ENCODE measurements around the gene ZSWIM7.

ZSWIM7 gene

DNA sequence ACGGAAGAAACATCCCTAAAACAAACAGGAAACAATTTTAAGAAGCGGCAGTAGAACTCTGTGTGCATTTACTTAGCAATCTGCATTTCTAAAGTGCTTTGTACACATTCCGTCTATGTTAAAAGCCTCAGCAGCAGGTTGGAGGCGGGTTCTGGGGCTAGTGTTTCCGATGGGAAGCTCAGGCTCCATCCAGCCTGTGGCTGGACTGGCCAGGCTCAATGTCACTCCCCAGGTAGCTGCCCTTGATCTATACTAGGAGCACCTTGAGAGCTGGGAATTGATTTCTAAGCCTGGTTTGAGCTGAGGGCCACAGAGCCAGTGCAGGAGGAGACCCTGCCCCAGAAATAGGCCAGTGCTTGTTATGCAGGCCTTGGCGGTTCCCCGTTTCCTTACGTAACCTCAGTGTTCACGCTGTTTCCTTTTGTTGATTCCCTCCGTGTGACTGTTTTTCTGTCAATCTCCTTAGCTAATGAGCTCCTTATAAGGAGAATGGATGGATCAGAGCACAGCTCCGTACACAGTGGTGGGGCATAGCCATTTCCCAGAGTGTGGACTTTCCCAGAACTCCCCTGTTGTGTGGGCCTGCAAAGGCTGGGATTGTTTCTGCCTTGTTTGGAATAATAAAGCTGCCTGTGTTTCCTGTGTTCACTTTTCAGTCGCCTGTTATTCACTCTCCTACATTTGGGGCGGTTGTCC lies 33.2 kb downstream of the ZSWIM7 start:
- Histone ChIP-seq H3K9ac (ENCODE audit: low read depth, low read length) (no peak overlapping the region), H3K27ac (ENCODE audit: low read length) (peak overlapping the region; percentile 44; the same call in 1 of the 2 replicates), H3K4me1 (ENCODE audit: insufficient read depth, low read length) (peaks cover 25% of the 10 kb centered on the region), H3K27me3 (ENCODE audit: insufficient read depth, low read length, poor library complexity) (no peaks in the 10 kb centered on the region), H2AFZ (ENCODE audit: low read depth, low read length) (no peak overlapping the region), H3K79me2 (ENCODE audit: insufficient read depth, low read length) (no peaks in the 10 kb centered on the region), H3K4me3 (ENCODE audit: low read depth in 1 of 2, low read length in 2 of 2) (no peak overlapping the region), H4K20me1 (ENCODE audit: insufficient read depth, low read length) (no peaks in the 10 kb centered on the region), H3K4me2 (ENCODE audit: insufficient read depth, low read length) (no peak overlapping the region), H3K9me3 (ENCODE audit: insufficient read depth, low read length, severe bottlenecking) (no peaks in the 10 kb centered on the region), H3K36me3 (ENCODE audit: insufficient read depth, low read length) (no peaks in the 10 kb centered on the region)
- DNase-seq = no peak
- TF ChIP-seq, protein P1, sequence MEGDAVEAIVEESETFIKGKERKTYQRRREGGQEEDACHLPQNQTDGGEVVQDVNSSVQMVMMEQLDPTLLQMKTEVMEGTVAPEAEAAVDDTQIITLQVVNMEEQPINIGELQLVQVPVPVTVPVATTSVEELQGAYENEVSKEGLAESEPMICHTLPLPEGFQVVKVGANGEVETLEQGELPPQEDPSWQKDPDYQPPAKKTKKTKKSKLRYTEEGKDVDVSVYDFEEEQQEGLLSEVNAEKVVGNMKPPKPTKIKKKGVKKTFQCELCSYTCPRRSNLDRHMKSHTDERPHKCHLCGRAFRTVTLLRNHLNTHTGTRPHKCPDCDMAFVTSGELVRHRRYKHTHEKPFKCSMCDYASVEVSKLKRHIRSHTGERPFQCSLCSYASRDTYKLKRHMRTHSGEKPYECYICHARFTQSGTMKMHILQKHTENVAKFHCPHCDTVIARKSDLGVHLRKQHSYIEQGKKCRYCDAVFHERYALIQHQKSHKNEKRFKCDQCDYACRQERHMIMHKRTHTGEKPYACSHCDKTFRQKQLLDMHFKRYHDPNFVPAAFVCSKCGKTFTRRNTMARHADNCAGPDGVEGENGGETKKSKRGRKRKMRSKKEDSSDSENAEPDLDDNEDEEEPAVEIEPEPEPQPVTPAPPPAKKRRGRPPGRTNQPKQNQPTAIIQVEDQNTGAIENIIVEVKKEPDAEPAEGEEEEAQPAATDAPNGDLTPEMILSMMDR (IDR thresholded peaks at IDR 0.05; ENCODE audit: borderline replicate concordance, extremely low read depth, low read length, poor library complexity, severe bottlenecking) = no peak
- no peak for TF ChIP-seq EZH2 (IDR thresholded peaks at IDR 0.05; ENCODE audit: borderline replicate concordance, low read depth, low read length, severe bottlenecking)
- no peak for ATAC-seq (ENCODE audit: insufficient read depth, low read depth)

DNA sequence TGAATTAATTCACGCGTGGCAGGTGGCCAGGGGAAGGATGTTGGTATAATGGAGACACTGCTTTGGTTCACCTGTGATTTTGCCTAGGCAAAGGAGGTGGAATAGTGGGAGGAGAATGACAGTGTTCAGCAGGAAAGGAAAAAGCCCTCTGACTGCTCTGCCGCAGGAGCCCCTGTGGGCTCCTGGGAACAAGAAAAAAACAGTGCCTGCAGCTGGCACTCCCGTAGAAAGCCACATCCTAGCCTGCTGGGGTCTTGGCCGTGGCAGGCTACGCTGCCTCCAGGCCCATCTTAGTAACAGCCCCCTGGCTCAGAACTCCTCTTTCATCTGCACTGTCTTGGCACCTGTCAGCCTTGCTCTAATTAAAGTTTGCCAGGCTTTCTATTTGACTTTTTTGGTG lies 34.0 kb downstream of the ZSWIM7 start:
- TF ChIP-seq, protein P1 (IDR thresholded peaks at IDR 0.05; ENCODE audit: borderline replicate concordance, extremely low read depth, low read length, poor library complexity, severe bottlenecking) = no peak
- no peak for TF ChIP-seq EZH2 (IDR thresholded peaks at IDR 0.05; ENCODE audit: borderline replicate concordance, low read depth, low read length, severe bottlenecking)
- Histone ChIP-seq H3K9me3 (ENCODE audit: insufficient read depth, low read length, severe bottlenecking) (no peaks in the 10 kb centered on the region), H3K79me2 (ENCODE audit: insufficient read depth, low read length) (no peaks in the 10 kb centered on the region), H3K4me2 (ENCODE audit: insufficient read depth, low read length) (no peak overlapping the region), H3K4me1 (ENCODE audit: insufficient read depth, low read length) (peaks cover 25% of the 10 kb centered on the region), H3K9ac (ENCODE audit: low read depth, low read length) (no peak overlapping the region), H3K27me3 (ENCODE audit: insufficient read depth, low read length, poor library complexity) (no peaks in the 10 kb centered on the region), H3K36me3 (ENCODE audit: insufficient read depth, low read length) (no peaks in the 10 kb centered on the region), H3K27ac (ENCODE audit: low read length) (no peak overlapping the region), H3K4me3 (ENCODE audit: low read depth in 1 of 2, low read length in 2 of 2) (no peak overlapping the region), H2AFZ (ENCODE audit: low read depth, low read length) (no peak overlapping the region), H4K20me1 (ENCODE audit: insufficient read depth, low read length) (no peaks in the 10 kb centered on the region)
- ATAC-seq (ENCODE audit: insufficient read depth, low read depth) (peak; percentile 96), DNase-seq (peak; percentile 64)

- Histone ChIP-seq H3K4me2 (ENCODE audit: insufficient read depth, low read length) (no peak overlapping the region), H3K9me3 (ENCODE audit: insufficient read depth, low read length, severe bottlenecking) (no peaks in the 10 kb centered on the region), H3K27ac (ENCODE audit: low read length) (no peak overlapping the region), H3K79me2 (ENCODE audit: insufficient read depth, low read length) (no peaks in the 10 kb centered on the region), H3K36me3 (ENCODE audit: insufficient read depth, low read length) (no peaks in the 10 kb centered on the region), H3K4me1 (ENCODE audit: insufficient read depth, low read length) (peaks cover 25% of the 10 kb centered on the region), H2AFZ (ENCODE audit: low read depth, low read length) (no peak overlapping the region), H3K27me3 (ENCODE audit: insufficient read depth, low read length, poor library complexity) (no peaks in the 10 kb centered on the region), H3K9ac (ENCODE audit: low read depth, low read length) (no peak overlapping the region), H4K20me1 (ENCODE audit: insufficient read depth, low read length) (no peaks in the 10 kb centered on the region), H3K4me3 (ENCODE audit: low read depth in 1 of 2, low read length in 2 of 2) (no peak overlapping the region)
- no peak for ATAC-seq (ENCODE audit: insufficient read depth, low read depth)
- no peak for DNase-seq
- no peak for TF ChIP-seq EZH2 (IDR thresholded peaks at IDR 0.05; ENCODE audit: borderline replicate concordance, low read depth, low read length, severe bottlenecking)
- TF ChIP-seq, protein P1 (IDR thresholded peaks at IDR 0.05; ENCODE audit: borderline replicate concordance, extremely low read depth, low read length, poor library complexity, severe bottlenecking) = no peak
Observed at GRCh38 chr17:15963670-15964110, 35.8 kb downstream of the ZSWIM7 start.
